Measurements from ENCODE around the gene LRRC59. TPM values are rescaled to one million over a fixed set of nuclear protein-coding genes. Genes with fewer than 3 reads are reported as not detected.

Gene LRRC59
- total and polyA plus RNA-seq, 2 of the 13 experiments (the other 11 are each of a cell fraction or from before 2014, with no cell fraction given) = 87.3 to 222 TPM

- TF ChIP-seq AKNA (CRISPR knock-in tag; IDR thresholded peaks at IDR 0.05; ENCODE audit: borderline replicate concordance) (0 out of 2 replicates have a peak, but pooled peaks have one; percentile 41), KAT7 (CRISPR knock-in tag; IDR thresholded peaks at IDR 0.05; ENCODE audit: borderline replicate concordance) (no peak), ZNF883 (CRISPR knock-in tag; IDR thresholded peaks at IDR 0.05; ENCODE audit: not compliant biosample characterization) (no peak), SP140L (CRISPR knock-in tag; IDR thresholded peaks at IDR 0.05; ENCODE audit: borderline replicate concordance) (no peak), SOX6 (IDR thresholded peaks at IDR 0.05) (no peak), SOX6 (CRISPR knock-in tag; IDR thresholded peaks at IDR 0.05) (peak; percentile 38; the same call in 1 of the 2 replicates), ZSCAN9 (CRISPR knock-in tag; IDR thresholded peaks at IDR 0.05; ENCODE audit: borderline replicate concordance) (peak; percentile 36; the same call in 1 of the 2 replicates), AHDC1 (CRISPR knock-in tag; IDR thresholded peaks at IDR 0.05; ENCODE audit: borderline replicate concordance) (peak; percentile 29; the same call in 1 of the 2 replicates), MXD1 (CRISPR knock-in tag; IDR thresholded peaks at IDR 0.05) (peak; percentile 92), ZNF766 (CRISPR knock-in tag; IDR thresholded peaks at IDR 0.05; ENCODE audit: borderline replicate concordance) (peak; percentile 88), RORA (CRISPR knock-in tag; IDR thresholded peaks at IDR 0.05) (no peak), GMEB1 (CRISPR knock-in tag; IDR thresholded peaks at IDR 0.05; ENCODE audit: borderline replicate concordance) (no peak; the same call in 1 of the 2 replicates), DBP (CRISPR knock-in tag; IDR thresholded peaks at IDR 0.05; ENCODE audit: not compliant biosample characterization) (peak; percentile 45), CBX1 (IDR thresholded peaks at IDR 0.05; ENCODE audit: low read depth) (no peak)
Observed at GRCh38 chr17:50345432-50346312, 51.7 kb downstream of the LRRC59 start, which contains the start of gene XYLT2 (continued).

Measured in HepG2 (cell line).